MG63 (cell line): ENCODE measurements around the gene STRADA. TPM values are rescaled to one million over a fixed set of nuclear protein-coding genes. Genes with fewer than 3 reads are reported as not detected.

Experiments used
- DNase-seq: peaks from one replicate; pipeline ENCODE4 v3.0.0-alpha.2; 2020
- H3K27me3 ChIP-seq: fragments of 250-450 bp; sonication (Bioruptor Pico); 2 replicates; pipeline ENCODE4 v1.5.1; 2020; ENCODE audit warnings: mild to moderate bottlenecking, moderate library complexity
- H3K36me3 ChIP-seq: fragments of 250-450 bp; sonication (Bioruptor Pico); 2 replicates; pipeline ENCODE4 v1.5.1; 2020; ENCODE audit warnings: mild to moderate bottlenecking, moderate library complexity
- H3K4me3 ChIP-seq: fragments of 250-450 bp; sonication (Bioruptor Pico); 2 replicates; pipeline ENCODE4 v1.5.1; 2020; ENCODE audit warnings: mild to moderate bottlenecking, moderate library complexity
- H3K9me3 ChIP-seq: fragments of 250-450 bp; sonication (Bioruptor Pico); 2 replicates; pipeline ENCODE4 v1.5.1; 2020; ENCODE audit warnings: mild to moderate bottlenecking, moderate library complexity
- total RNA-seq: library from RNA; depleted of rRNA; stranded (reverse); fragments of >200 nt; shearing (Covaris generic); gene quantifications from 2 replicates; pipeline ENCODE4 v1.2.3, GENCODE V29; 2014; ENCODE audit warnings: low replicate concordance

The STRADA gene
- total RNA-seq, 1 experiment from 2014 or later, result 18.7 TPM

DNA sequence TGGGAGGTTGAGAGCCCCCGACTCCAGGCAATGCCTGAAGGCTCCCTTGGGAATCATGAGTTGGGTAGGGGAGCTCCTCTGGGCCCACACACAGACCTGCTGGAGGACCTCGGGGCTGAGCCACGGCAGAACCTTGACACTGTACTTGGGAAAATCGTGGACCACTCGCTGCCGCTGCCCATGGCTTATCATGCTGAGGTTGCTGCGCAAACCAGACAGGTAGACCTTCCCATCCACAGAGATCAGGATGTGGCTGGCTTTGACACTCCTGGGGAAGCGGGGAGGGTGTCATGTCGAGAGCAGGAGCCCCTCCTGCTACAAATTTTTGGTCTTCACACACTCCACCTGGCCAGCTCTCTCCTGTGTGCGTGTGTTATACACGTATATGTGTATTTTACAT lies 34.4 kb downstream of the STRADA start:
- no peak for DNase-seq
- Histone ChIP-seq H3K4me3 (no peak overlapping the region), H3K9me3 (no peaks in the 10 kb centered on the region), H3K36me3 (peaks cover 58% of the 10 kb centered on the region), H3K27me3 (no peaks in the 10 kb centered on the region)

DNA sequence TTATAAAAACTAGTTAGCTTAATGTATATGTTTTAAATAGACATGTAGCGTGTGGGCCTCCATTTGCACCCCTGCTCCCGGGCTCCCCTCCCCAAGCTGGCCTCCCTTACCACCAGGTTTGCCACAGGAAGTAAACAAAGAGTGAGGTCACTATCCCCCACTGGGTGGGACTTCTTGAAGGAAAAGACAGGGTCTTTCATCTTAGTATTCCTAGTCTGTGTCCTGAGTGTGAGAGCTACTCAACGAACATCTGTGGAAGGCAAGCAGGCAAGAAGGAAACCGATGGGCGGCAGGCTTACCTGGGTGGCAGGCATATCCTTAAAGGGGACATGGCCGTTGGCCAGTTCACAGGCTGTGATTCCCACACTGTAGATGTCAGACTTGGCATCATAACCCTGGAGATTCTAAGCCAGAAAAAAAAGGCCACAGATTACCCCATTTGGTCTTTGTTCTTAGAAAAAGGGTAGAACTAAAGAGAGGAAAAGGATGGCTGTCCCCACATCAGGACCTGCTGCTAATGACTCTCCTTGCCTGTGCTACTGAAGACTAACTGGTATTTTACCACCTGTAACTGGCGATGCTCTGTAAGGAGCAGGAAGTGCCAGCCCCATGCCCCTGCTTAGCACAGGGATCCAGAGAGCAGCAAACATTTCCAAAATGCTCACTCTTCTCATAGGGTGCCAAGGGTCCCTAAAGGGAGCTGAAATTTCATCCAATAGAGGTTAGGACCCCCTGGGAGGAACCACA lies 35.1 kb downstream of the STRADA start:
- H3K4me3 ChIP-seq, result no peak overlapping the region
- peaks cover 51% of the 10 kb centered on the region for H3K36me3 ChIP-seq
- H3K27me3 ChIP-seq, result no peaks in the 10 kb centered on the region
- no peak for DNase-seq
- no peaks in the 10 kb centered on the region for H3K9me3 ChIP-seq

GRCh38 chr17:63705657-63706056 lies 35.9 kb downstream of the STRADA start:
- Histone ChIP-seq H3K9me3 (no peaks in the 10 kb centered on the region), H3K27me3 (no peaks in the 10 kb centered on the region), H3K36me3 (peaks cover 46% of the 10 kb centered on the region), H3K4me3 (no peak overlapping the region)
- no peak for DNase-seq

DNA sequence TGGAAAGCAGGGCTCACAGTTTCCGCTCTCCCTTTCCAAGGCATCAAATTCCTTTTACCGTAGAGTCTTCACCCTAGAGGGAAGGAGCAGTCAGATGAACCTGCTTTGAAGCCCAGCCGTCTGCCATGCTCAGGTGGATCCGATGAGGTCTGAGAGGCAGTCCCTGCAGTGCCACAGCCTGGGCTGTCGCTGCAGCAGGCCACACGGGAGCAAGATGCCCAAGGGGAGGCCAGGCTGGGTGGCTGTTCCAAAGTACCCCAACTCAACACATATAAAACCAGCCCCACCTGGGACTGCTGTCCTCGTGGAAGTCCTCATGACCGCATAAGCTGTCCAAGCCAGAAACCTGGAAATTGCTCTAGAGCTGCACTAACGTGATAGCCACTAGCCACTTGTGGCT lies 36.8 kb downstream of the STRADA start:
- no peak overlapping the region for H3K4me3 ChIP-seq
- no peaks in the 10 kb centered on the region for H3K9me3 ChIP-seq
- no peaks in the 10 kb centered on the region for H3K27me3 ChIP-seq
- DNase-seq, result no peak
- H3K36me3 ChIP-seq, result peaks cover 39% of the 10 kb centered on the region

- Histone ChIP-seq H3K27me3 (no peaks in the 10 kb centered on the region), H3K36me3 (peaks cover 33% of the 10 kb centered on the region), H3K9me3 (no peaks in the 10 kb centered on the region), H3K4me3 (no peak overlapping the region)
- no peak for DNase-seq
Observed at GRCh38 chr17:63704259-63704576, 37.4 kb downstream of the STRADA start.

DNA sequence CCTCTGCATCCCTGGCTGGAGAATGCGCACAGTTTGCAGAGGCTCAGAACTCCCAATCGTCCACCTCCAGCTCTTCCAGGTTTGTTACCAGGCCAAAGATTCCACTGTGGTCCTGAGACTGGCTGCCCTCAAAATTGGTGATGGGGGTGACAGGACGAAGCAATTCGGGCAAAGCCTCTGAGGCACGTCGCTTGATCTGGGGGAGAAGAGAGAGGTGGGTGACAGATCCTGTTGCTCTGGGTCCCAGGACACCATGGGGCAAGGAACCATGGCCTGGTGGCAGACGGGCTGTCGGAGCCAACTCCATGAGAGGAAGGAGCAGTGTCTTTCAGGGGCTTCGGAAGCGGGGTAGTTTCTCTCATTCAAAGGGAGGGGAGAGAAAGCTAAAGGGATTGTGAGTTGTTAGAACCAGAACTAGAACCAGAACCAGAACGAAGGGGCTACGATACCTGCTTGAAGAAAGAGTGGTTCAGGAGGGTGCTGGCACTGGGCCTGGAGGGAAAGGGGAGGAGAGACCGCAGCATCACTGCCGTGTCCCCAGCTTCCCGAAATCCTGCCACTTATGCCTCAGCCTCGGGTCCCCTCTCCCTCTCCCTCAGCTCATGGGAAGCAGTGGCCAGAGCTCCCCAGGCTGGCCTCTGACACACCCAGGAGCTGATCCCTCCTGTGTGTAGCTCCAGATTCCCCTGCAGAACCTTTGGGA lies 37.9 kb downstream of the STRADA start:
- Histone ChIP-seq H3K36me3 (peaks cover 28% of the 10 kb centered on the region), H3K4me3 (no peak overlapping the region), H3K27me3 (no peaks in the 10 kb centered on the region), H3K9me3 (no peaks in the 10 kb centered on the region)
- DNase-seq, result no peak

GRCh38 chr17:63703029-63703428 lies 38.6 kb downstream of the STRADA start:
- DNase-seq, result no peak
- Histone ChIP-seq H3K4me3 (no peak overlapping the region), H3K9me3 (no peaks in the 10 kb centered on the region), H3K27me3 (no peaks in the 10 kb centered on the region), H3K36me3 (peaks cover 22% of the 10 kb centered on the region)

- Histone ChIP-seq H3K36me3 (peaks cover 19% of the 10 kb centered on the region), H3K27me3 (no peaks in the 10 kb centered on the region), H3K9me3 (no peaks in the 10 kb centered on the region), H3K4me3 (no peak overlapping the region)
- DNase-seq, result no peak
Observed at GRCh38 chr17:63702721-63703015, 38.9 kb downstream of the STRADA start.

- no peak for DNase-seq
Observed at GRCh38 chr17:63701868-63702720, 39.5 kb downstream of the STRADA start.

GRCh38 chr17:63701456-63701820 lies 40.2 kb downstream of the STRADA start:
- H3K36me3 ChIP-seq, result peaks cover 16% of the 10 kb centered on the region
- H3K4me3 ChIP-seq, result no peak overlapping the region
- no peaks in the 10 kb centered on the region for H3K27me3 ChIP-seq
- DNase-seq, result no peak
- H3K9me3 ChIP-seq, result no peaks in the 10 kb centered on the region

More at GRCh38 chr17:63701868-63702720, 39.5 kb downstream of the STRADA start:
- Histone ChIP-seq H3K4me3 (no peak overlapping the region), H3K27me3 (no peaks in the 10 kb centered on the region), H3K36me3 (peaks cover 19% of the 10 kb centered on the region), H3K9me3 (no peaks in the 10 kb centered on the region)

DNA sequence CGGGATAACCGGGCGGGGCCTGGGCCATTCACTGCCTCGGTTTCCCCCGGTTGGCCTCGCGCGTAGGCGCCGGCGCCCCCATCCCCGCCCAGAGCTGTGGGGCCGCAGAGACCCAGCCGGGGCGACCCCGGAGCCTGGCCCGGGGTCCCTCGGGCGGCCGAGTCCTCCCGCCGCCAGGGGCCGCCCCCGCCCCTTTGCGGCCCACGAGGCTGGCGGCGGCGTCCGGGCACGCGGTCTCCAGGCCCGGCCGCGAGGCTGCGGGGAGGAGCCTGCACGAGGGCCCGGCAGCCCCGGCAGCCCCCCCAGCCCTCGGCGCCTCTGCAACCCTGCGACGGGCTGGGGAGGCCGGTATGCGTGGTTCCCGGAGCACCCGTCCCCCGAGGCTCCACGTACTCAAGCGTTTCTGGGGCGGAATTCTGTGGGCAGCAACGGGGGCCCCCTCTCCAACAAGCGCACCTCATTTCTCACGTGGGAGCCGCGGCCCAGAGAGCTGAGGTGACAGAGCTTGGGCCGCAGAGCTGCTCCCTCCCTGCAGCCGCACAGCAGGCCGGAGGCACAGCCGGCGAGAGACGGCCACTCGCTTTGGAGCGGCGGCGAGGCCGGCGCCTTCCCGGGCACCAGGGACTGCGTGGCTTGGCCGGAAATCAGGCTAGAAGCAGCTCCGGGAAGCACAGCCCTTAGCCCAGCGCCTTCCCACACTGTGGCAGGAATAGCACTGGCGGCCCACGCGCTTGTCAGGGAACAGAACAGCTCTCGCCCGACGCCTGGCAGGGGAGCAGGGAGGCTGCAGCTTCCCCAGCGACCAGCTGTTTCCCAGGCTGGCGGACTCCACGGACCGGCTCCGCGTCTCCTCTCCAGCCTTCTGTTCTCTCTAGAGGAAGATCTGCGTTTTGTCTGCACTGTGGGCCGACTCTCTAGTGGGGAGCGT lies 40.8 kb downstream of the STRADA start:
- Histone ChIP-seq H3K4me3 (peak overlapping the region; percentile 36), H3K9me3 (no peaks in the 10 kb centered on the region), H3K36me3 (peaks cover 11% of the 10 kb centered on the region; the same call in 1 of the 2 replicates), H3K27me3 (no peaks in the 10 kb centered on the region)
- no peak for DNase-seq

- peak within 1 kb of the TSS; percentile 45 for H3K4me3 ChIP-seq
- 0 out of 2 replicates have a peak, but pooled peaks cover 7% of the 10 kb centered on the region for H3K36me3 ChIP-seq
- no peaks in the 10 kb centered on the region for H3K9me3 ChIP-seq
- peak; percentile 61 for DNase-seq
- H3K27me3 ChIP-seq, result no peaks in the 10 kb centered on the region
Observed at GRCh38 chr17:63699638-63700527, 41.7 kb downstream of the STRADA start, which contains the start of gene LIMD2. TSS of gene LIMD2 (minus strand) at chr17:63700125. CDS start at chr17:63699298, 827 bp downstream.

- Histone ChIP-seq H3K27me3 (no peaks in the 10 kb centered on the region), H3K9me3 (no peaks in the 10 kb centered on the region), H3K36me3 (0 out of 2 replicates have a peak, but pooled peaks cover 7% of the 10 kb centered on the region), H3K4me3 (peak overlapping the region; percentile 45; the same call in 1 of the 2 replicates)
- DNase-seq, result no peak
Observed at GRCh38 chr17:63698886-63699637, 42.5 kb downstream of the STRADA start.

GRCh38 chr17:63698381-63698885 lies 43.2 kb downstream of the STRADA start:
- Histone ChIP-seq H3K36me3 (0 out of 2 replicates have a peak, but pooled peaks cover 7% of the 10 kb centered on the region), H3K27me3 (no peaks in the 10 kb centered on the region), H3K9me3 (no peaks in the 10 kb centered on the region), H3K4me3 (no peak overlapping the region)
- DNase-seq, result no peak
